H9 (cell line): ENCODE data around the gene KRT40. TPM values are rescaled to one million over a fixed set of nuclear protein-coding genes. Genes with fewer than 3 reads are reported as not detected.

Source experiments
- DNase-seq: peaks from one replicate; pipeline ENCODE4 v3.0.0-alpha.2; 2017
- H2AFZ ChIP-seq: one replicate; pipeline ENCODE4 v1.6.1; 2013; ENCODE audit warnings: mild to moderate bottlenecking, low read length, control low read depth, moderate library complexity
- H2AK5ac ChIP-seq: 2 replicates; pipeline ENCODE4 v1.6.1; 2013; ENCODE audit warnings: low read length, control low read depth, mixed read lengths; ENCODE audit not compliant: insufficient read length
- H2BK120ac ChIP-seq: one replicate; pipeline ENCODE4 v1.6.1; 2013; ENCODE audit warnings: low read depth, mild to moderate bottlenecking, low read length, control low read depth, inconsistent platforms; ENCODE audit not compliant: poor library complexity, severe bottlenecking
- H2BK12ac ChIP-seq: 2 replicates; pipeline ENCODE4 v1.6.1; 2013; ENCODE audit warnings: low read length, control low read depth, mixed read lengths, low read depth; ENCODE audit not compliant: insufficient read length
- H2BK15ac ChIP-seq: 2 replicates; pipeline ENCODE4 v1.6.1; 2013; ENCODE audit warnings: low read depth, low read length, control low read depth
- H2BK20ac ChIP-seq: one replicate; pipeline ENCODE4 v1.6.1; 2013; ENCODE audit warnings: low read depth, mild to moderate bottlenecking, low read length, control low read depth, inconsistent platforms; ENCODE audit not compliant: poor library complexity, severe bottlenecking
- H2BK5ac ChIP-seq: 2 replicates; pipeline ENCODE4 v1.6.1; 2013; ENCODE audit warnings: low read length, control low read depth, mixed read lengths; ENCODE audit not compliant: insufficient read length
- H3K14ac ChIP-seq: 2 replicates; pipeline ENCODE4 v1.6.1; 2013; ENCODE audit warnings: low read length, control low read depth; ENCODE audit not compliant: insufficient read depth
- H3K18ac ChIP-seq: 2 replicates; pipeline ENCODE4 v1.6.1; 2013; ENCODE audit warnings: low read depth, mild to moderate bottlenecking, mixed read lengths, low read length, control low read depth; ENCODE audit not compliant: insufficient read length
- H3K23ac ChIP-seq: 2 replicates; pipeline ENCODE4 v1.6.1; 2013; ENCODE audit warnings: low read length, control low read depth, mixed read lengths, low read depth; ENCODE audit not compliant: insufficient read length
- H3K23me2 ChIP-seq: 2 replicates; pipeline ENCODE4 v1.6.1; 2013; ENCODE audit warnings: low read depth, mild to moderate bottlenecking, mixed read lengths, low read length, control low read depth; ENCODE audit not compliant: insufficient read length, poor library complexity, severe bottlenecking
- H3K27ac ChIP-seq: 2 replicates; pipeline ENCODE4 v1.5.1; 2013; ENCODE audit warnings: low read length, control low read depth, mixed read lengths, low read depth; ENCODE audit not compliant: insufficient read length
- H3K27me3 ChIP-seq: 2 replicates; pipeline ENCODE4 v1.6.1; 2013; ENCODE audit warnings: low read length, control low read depth, inconsistent platforms; ENCODE audit not compliant: insufficient read depth
- H3K4ac ChIP-seq: 2 replicates; pipeline ENCODE4 v1.6.1; 2013; ENCODE audit warnings: low read depth, mild to moderate bottlenecking, control low read depth, inconsistent platforms, low read length, moderate library complexity
- H3K4me1 ChIP-seq: 2 replicates; pipeline ENCODE4 v1.6.1; 2013; ENCODE audit warnings: low read length, control low read depth, inconsistent platforms; ENCODE audit not compliant: insufficient read depth
- H3K4me2 ChIP-seq: 2 replicates; pipeline ENCODE4 v1.6.1; 2013; ENCODE audit warnings: low read length, control low read depth, mixed read lengths; ENCODE audit not compliant: insufficient read length, insufficient read depth
- H3K56ac ChIP-seq: 2 replicates; pipeline ENCODE4 v1.6.1; 2013; ENCODE audit warnings: low read depth, mild to moderate bottlenecking, mixed read lengths, low read length, control low read depth; ENCODE audit not compliant: insufficient read length
- H3K79me1 ChIP-seq: 2 replicates; pipeline ENCODE4 v1.6.1; 2013; ENCODE audit warnings: low read depth, mild to moderate bottlenecking, moderate library complexity, low read length, control low read depth, inconsistent platforms; ENCODE audit not compliant: insufficient read depth, poor library complexity, severe bottlenecking
- H3K79me2 ChIP-seq: 2 replicates; pipeline ENCODE4 v1.6.1; 2013; ENCODE audit warnings: low read length, control low read depth, inconsistent platforms; ENCODE audit not compliant: insufficient read depth
- H3K9ac ChIP-seq: 2 replicates; pipeline ENCODE4 v1.6.1; 2013; ENCODE audit warnings: low read length, control low read depth, mixed read lengths; ENCODE audit not compliant: insufficient read length; ENCODE audit errors: extremely low read depth
- H3K9me3 ChIP-seq: one replicate; pipeline ENCODE4 v1.6.1; 2013; ENCODE audit warnings: low read depth, low read length, inconsistent platforms; ENCODE audit not compliant: control insufficient read depth
- H3T11ph ChIP-seq: one replicate; pipeline ENCODE4 v1.6.1; 2013; ENCODE audit warnings: mild to moderate bottlenecking, low read length, control low read depth, inconsistent platforms
- H4K20me1 ChIP-seq: one replicate; pipeline ENCODE4 v1.6.1; 2013; ENCODE audit not compliant: control insufficient read depth, insufficient read length, insufficient read depth
- H4K5ac ChIP-seq: 2 replicates; pipeline ENCODE4 v1.6.1; 2013; ENCODE audit warnings: low read depth, mild to moderate bottlenecking, mixed read lengths, low read length, control low read depth; ENCODE audit not compliant: insufficient read length
- H4K8ac ChIP-seq: replicated peaks from 2 replicates; pipeline ENCODE4 v1.6.1; 2013; ENCODE audit warnings: low read length, control low read depth, mixed read lengths, low read depth; ENCODE audit not compliant: insufficient read length
- H4K91ac ChIP-seq: 2 replicates; pipeline ENCODE4 v1.6.1; 2013; ENCODE audit warnings: low read depth, mild to moderate bottlenecking, moderate library complexity, mixed read lengths, low read length, control low read depth; ENCODE audit not compliant: insufficient read length
- H3K27ac Mint-ChIP-seq, 3 experiments: 2 replicates in 2 of 3; 3 replicates in 1 of 3; pipeline ENCODE4 v1.8.0; 2020 to 2021; ENCODE audit warnings: mixed read lengths in 3 of 3, mild to moderate bottlenecking in 1 of 3, moderate library complexity in 1 of 3
- H3K27me3 Mint-ChIP-seq: 2 replicates; pipeline ENCODE4 v1.8.0; 2021; ENCODE audit warnings: low read depth, mild to moderate bottlenecking, moderate library complexity, mixed read lengths
- H3K36me3 Mint-ChIP-seq, 3 experiments: 2 replicates in 2 of 3; 3 replicates in 1 of 3; pipeline ENCODE4 v1.8.0; 2020 to 2021; ENCODE audit warnings: low read depth in 3 of 3, mixed read lengths in 3 of 3; ENCODE audit not compliant: insufficient read depth in 1 of 3
- H3K4me1 Mint-ChIP-seq, 2 experiments: 2 replicates each; pipeline ENCODE4 v1.8.0; 2020; ENCODE audit warnings: mixed read lengths in 2 of 2
- H3K4me3 Mint-ChIP-seq, 2 experiments: 2 replicates in 1 of 2; 3 replicates in 1 of 2; pipeline ENCODE4 v1.8.0; 2020 to 2021; ENCODE audit warnings: mild to moderate bottlenecking in 2 of 2, mixed read lengths in 2 of 2, moderate library complexity in 1 of 2
- H3K9me3 Mint-ChIP-seq, 2 experiments: 2 replicates in 1 of 2; 3 replicates in 1 of 2; pipeline ENCODE4 v1.8.0; 2020; ENCODE audit warnings: mild to moderate bottlenecking in 2 of 2, mixed read lengths in 2 of 2, moderate library complexity in 1 of 2
- WGBS: extraction: QIAGEN DNeasy Blood & Tissue Kit; methylation state at CpG from one replicate; pipeline ENCODE4 v1.1.7; 2013; ENCODE audit warnings: missing lambda C conversion rate, low lambda C conversion rate, mixed read lengths; ENCODE audit not compliant: insufficient read length; ENCODE audit errors: extremely low coverage; 5-methylcytosine and 5-hydroxymethylcytosine counted together
- total RNA-seq: library from RNA; stranded (reverse); gene quantifications from 2 replicates; pipeline ENCODE4 v1.2.1, GENCODE V29; 2021
- TF ChIP-seq, protein P1 (sequence below): fragments of 200-600 bp; sonication (generic); conservative IDR thresholded peaks from 3 replicates; pipeline ENCODE4 v1.8.0; 2021; ENCODE audit warnings: antibody characterized with exemption, mild to moderate bottlenecking

KRT40 gene
- total RNA-seq, 1 experiment from 2014 or later: not detected

DNA sequence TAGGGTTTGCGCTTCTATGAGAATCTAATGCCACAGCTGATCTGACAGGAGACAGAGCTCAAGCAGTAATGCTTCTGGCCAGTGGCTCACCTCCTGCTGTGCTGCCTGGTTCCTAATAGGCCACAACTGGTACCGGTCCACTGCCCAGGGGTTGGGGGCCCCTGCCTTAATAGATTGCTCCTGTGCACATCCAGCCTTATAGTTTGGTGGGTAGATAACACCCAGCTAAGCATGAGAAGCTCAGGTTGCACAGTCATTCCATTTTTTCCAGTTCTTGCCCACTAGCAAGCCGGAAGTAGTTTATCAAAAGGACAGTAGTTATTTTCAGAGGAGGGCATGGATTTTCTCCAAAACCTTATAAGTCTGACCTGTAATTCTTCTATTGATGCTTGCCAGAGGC lies 35.3 kb upstream of the KRT40 start:
- Histone ChIP-seq H3K79me1 (no peaks in the 10 kb centered on the region), H2BK12ac (no peak overlapping the region), H3K27me3 (no peaks in the 10 kb centered on the region), H3K18ac (no peak overlapping the region), H4K5ac (no peak overlapping the region), H3K4ac (no peak overlapping the region), H3T11ph (no peak overlapping the region), H3K79me2 (no peaks in the 10 kb centered on the region), H3K4me2 (no peak overlapping the region), H2BK5ac (no peak overlapping the region), H2BK120ac (no peak overlapping the region), H3K56ac (no peak overlapping the region), H2BK15ac (no peak overlapping the region), H3K9me3 (no peaks in the 10 kb centered on the region), H4K91ac (no peak overlapping the region), H3K9ac (no peak overlapping the region), H3K4me1 (no peaks in the 10 kb centered on the region), H3K23me2 (no peaks in the 10 kb centered on the region), H2AFZ (no peak overlapping the region), H4K20me1 (no peaks in the 10 kb centered on the region), H3K23ac (no peak overlapping the region), H3K27ac (no peak overlapping the region), H4K8ac (no peak overlapping the region), H2AK5ac (no peak overlapping the region), H2BK20ac (no peak overlapping the region), H3K14ac (no peak overlapping the region)
- Mint-ChIP-seq H3K27me3 (no peaks in the 10 kb centered on the region), H3K9me3 (peaks cover 0 to 3% of the 10 kb centered on the region in 2 experiments; a peak in 1 of 5 replicates), H3K36me3 (no peaks in the 10 kb centered on the region), H3K4me3 (no peak overlapping the region), H3K4me1 (peaks cover 0 to 2% of the 10 kb centered on the region in 2 experiments; a peak in 1 of 4 replicates), H3K27ac (no peak overlapping the region)
- no CpG with 5 or more reads among the region's 3 CpGs for WGBS
- no peak for DNase-seq
- TF ChIP-seq, protein P1, sequence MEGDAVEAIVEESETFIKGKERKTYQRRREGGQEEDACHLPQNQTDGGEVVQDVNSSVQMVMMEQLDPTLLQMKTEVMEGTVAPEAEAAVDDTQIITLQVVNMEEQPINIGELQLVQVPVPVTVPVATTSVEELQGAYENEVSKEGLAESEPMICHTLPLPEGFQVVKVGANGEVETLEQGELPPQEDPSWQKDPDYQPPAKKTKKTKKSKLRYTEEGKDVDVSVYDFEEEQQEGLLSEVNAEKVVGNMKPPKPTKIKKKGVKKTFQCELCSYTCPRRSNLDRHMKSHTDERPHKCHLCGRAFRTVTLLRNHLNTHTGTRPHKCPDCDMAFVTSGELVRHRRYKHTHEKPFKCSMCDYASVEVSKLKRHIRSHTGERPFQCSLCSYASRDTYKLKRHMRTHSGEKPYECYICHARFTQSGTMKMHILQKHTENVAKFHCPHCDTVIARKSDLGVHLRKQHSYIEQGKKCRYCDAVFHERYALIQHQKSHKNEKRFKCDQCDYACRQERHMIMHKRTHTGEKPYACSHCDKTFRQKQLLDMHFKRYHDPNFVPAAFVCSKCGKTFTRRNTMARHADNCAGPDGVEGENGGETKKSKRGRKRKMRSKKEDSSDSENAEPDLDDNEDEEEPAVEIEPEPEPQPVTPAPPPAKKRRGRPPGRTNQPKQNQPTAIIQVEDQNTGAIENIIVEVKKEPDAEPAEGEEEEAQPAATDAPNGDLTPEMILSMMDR: no peak
